ENCODE results near the gene FAM171A2.

FAM171A2 gene

DNA sequence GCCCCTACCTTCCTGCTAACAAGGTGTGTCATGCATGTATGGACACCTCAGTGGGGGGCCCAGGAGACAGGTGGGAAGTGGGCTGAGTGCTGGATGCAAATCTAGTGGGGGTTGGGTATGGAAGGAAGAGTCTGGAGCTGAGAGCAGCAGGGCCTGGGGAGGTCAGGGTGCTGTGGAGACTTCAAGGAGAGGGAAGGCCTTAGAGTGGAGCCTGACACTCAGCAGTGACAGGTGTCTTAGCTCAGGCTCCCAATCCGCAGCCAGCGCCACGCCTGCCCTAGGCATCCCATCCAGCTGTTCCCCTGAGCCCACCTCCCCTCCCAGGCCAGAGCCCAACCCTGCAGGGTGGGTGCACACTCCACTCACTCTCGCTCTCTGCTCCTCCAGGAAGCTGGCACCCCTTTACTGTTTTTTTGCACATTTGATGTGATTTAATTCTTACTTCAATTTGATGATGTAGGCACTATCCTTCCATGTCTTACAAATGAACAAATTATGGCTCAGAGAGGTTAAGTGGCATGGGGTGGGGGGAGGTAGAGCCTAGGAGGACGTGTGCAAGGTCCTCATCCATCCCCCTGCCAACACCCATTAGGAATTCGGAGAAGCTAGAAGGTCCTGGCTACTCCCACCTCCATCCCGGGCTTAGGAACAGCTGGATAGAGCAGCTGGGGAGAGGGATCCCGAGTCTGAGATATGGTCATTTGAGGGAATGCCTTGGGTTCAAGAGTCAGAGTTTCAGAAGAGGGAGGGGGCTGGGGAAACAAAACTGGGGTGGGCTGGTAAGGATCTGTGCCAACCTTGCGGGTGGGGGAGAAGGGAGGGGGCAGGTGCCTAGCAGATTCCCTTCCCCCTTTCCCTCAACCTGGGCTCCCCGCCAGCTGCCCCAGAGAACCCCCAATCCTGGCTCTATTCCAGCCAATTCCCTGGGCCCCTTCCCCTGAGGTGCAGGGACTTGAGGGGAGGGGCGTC lies 2.1 kb downstream of the FAM171A2 start:
- no peak for DNase-seq (ENCODE audit: low read depth in 2 of 2)

DNA sequence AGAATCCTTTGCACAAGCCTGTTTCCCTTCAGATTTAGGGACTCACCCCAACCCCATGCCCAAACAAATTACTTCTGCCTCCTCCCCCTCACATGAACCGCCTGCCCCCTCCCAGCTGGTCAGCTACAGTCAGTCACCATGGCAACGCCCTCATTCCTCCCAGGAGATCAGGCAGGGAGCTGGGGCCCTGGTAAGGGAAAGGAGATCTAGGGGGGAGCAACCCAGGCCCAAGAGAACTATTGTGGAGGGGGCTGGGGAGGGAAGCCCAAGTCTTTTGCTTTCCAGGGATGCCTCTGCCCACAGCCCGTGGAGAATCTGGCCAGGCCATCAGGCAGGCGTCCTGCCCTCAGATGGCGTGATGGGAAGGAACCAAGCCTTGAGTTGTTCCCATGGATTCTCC lies 2.8 kb downstream of the FAM171A2 start:
- no peak for DNase-seq (ENCODE audit: low read depth in 2 of 2)

DNA sequence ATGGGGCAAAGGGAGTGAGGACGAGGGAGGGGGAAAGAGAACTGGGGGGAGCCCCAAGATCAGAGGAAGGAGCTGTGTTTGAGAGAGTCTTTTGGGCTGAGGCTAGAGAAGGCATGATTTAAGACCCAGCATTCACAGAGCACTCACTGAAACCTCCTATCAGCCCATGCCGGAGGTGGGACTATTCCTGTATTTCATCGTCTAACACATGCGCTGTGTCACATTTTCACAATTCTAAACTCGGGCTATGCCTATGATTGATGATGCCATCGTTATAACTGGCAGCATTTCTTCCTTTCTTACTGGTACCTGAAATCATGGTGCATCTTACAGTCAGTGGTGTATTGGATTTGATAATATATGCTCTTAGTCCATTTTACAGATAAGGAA lies 3.5 kb downstream of the FAM171A2 start:
- DNase-seq (ENCODE audit: low read depth in 2 of 2): no peak

DNA sequence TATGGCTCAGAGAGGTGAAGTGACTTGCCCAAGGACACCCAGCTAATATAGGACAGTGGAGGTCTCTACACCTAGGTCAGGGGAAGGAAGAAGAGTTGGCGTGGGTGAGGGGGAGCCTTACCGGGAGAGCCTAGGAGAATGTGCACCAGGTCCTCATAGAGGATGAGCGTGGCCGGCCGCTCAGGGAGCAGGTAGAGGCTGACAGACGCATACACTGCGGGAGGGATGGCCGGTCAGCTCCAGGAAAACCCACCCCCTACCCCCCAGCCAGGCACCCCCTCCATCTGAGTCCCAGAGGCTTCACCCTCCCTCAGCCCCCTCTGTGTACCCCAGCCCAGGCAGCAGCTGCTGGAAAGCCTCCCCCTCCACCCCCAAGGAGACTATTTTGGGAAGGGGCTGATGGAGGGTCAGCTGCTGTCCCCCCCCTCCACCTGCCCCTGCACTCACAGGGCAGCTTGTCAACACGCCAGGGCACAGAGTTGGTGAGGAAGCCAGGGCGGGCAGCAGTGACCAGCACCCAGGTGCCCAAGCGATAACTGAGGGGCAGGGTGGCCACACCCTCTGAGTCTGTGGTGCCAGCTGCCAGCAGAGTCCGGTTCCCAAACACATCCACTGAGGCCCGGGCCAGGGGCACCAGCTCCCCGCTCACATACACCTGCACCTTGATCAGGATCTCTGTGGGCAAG lies 4.1 kb downstream of the FAM171A2 start:
- DNase-seq (ENCODE audit: low read depth in 2 of 2): no peak

DNA sequence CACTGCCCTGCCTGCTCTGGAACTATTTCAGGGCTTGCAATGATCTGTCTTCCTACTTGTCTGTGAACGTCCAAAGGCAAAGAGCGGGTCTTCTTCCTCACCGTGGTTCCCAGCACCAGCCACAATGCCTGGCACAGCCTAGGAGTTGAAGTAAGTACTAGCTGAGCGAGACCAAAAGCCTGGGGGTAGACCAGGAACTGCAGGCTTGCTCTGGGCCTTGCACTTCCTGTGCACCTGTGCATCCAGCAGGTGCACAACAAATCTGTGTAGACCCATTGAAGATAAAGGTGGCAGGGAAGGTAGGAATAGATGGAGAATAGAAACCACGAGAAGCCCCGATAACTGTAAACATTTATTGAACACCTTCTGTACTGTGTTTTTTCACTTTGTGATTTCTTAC lies 4.6 kb downstream of the FAM171A2 start:
- no peak for DNase-seq (ENCODE audit: low read depth in 2 of 2)

DNA sequence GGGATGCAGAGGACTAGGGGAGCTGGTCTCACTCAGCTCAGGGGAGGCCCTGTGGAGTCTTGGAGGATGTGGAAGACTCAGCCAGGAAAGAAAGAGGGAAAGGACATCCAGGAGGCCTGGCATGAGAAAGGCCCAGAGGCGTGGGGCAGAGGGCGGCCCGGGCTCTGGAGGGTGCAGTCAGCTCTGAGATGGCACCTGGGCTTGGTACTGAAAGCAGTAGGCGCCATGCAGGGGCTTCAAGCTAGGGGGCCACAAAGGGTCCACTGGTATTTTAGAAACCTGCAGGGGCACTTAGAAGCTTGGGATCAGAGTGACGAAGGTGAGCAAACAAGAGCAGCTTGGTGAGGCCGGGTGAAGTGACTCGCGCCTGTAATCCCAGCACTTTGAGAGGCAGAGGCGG lies 5.6 kb downstream of the FAM171A2 start:
- no peak for DNase-seq (ENCODE audit: low read depth in 2 of 2)

DNA sequence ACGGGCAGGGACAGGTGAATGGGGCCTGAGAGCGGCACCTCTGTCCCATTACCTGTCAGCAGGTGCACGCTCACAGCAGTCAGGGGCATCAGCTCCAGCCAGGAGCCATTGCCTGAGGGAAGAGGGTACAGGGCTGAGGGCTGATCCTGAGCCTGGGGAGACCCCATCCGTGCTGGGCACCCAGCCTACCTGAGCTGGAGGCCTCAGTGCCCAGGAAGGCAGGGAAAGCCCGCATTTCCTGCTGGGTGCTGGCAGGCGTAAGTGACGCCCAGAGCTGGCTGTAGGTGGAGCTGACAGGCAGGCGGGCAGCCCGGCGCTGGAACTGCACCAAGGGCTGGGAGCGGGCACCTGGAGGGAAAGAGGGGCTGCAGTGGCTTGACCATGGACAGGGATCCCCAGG lies 7.4 kb downstream of the FAM171A2 start:
- DNase-seq (ENCODE audit: low read depth in 2 of 2): no peak

DNA sequence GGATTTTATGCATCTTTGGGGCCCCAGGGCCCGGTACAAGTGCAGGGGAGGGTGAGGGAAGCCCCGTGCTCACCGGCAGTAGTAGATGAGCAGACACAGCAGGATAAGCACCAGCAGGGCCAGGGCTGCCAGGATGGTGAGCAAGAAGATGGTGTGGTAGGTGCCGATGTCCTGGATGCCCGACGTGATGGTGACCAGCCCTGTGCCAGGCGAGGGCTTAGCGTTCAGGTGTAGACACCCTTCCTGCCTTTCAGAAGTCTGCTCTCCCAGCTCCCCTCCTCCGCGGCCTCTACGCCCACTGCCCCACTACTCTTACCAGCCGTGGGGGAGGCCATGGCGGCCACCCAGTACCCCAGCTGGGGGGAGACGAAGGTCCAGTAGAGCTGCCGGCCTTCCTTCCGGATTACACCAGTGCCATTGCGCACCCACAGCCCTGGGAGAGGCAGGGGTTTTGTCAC lies 8.0 kb downstream of the FAM171A2 start:
- DNase-seq (ENCODE audit: low read depth in 2 of 2): no peak

DNA sequence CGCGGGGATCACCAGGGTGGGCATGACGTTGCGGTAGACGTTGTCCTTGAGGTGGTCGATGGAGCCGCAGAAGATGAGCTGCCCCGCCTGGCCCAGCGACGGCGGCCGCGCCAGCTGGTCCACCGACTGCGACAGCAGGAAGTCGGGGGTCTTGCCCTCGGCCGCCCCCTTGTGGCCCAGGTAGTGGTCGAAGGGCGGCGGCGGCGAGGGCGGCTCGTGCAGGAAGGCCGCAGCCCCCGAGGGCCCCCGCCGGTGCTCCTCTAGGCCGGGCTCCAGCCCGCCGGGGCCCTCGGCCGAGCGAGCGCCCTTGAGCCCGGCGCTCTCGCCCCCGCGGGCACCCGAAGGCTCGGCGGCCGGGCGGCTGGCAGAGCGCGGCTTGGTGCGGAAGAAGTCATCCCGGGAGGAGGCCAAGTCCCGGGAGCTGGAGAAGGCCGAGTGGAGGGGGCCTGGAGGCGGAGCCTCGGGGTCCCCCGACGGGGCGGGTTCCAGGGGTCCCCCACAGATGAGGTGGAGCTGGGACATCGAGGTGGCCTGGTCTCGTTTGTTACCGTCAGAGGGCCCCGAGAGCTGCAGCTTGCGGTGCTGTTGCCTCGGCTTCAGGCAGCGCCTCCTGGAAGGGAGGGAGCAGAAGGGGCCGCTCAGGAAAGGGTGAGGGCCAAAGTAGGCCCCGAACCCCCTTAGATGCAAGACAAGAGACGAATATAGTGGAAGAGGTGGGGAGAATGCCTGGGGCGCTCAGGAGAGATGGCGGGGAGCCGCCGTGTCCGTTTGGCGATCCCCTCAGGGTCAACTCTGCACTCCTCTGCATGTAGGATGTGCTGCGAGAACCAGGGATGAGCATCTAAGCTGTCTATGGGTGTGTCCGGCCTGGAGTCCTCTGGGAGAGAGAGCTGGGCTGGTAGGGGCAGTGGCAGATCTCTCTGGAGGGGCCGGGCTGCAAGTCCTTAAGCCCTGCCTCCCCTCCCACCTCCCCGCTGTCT lies 8.8 kb downstream of the FAM171A2 start:
- DNase-seq (ENCODE audit: low read depth in 2 of 2): peak in 1 of 2 donors; percentile 40

DNA sequence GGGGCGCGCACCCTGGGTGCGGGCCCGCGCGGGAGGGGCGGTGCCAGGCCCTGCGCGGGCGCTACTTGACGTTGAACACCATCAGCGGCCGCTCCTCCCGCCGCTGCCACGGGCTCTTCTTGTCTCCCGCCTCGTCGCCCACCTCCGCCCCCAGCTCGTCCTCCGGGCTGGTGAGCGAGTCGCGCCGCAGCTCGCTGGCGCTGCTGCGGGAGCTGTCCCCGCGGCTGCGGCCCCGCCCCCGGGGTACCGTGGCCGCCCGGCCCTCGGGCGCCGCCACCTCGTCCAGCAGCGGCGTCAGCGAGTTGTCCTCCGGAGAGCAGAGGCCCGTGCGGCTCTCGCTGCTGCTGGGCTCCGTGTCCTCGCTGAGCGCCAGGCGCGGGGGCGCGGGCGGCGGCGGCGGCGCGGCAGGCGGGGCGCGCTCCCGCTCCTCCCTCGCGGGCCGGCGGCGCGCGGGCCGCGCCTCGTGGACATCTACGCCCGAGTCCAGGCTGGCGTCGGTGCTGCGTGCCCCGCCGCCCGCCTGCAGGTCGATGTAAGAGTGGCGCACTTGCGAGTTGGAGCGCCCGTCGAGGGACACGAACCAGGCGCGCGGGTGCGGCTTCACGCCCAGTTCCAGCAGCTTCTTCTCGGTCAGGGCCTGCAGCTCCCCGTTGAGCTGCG lies 9.9 kb downstream of the FAM171A2 start:
- no peak for DNase-seq (ENCODE audit: low read depth in 2 of 2)

DNA sequence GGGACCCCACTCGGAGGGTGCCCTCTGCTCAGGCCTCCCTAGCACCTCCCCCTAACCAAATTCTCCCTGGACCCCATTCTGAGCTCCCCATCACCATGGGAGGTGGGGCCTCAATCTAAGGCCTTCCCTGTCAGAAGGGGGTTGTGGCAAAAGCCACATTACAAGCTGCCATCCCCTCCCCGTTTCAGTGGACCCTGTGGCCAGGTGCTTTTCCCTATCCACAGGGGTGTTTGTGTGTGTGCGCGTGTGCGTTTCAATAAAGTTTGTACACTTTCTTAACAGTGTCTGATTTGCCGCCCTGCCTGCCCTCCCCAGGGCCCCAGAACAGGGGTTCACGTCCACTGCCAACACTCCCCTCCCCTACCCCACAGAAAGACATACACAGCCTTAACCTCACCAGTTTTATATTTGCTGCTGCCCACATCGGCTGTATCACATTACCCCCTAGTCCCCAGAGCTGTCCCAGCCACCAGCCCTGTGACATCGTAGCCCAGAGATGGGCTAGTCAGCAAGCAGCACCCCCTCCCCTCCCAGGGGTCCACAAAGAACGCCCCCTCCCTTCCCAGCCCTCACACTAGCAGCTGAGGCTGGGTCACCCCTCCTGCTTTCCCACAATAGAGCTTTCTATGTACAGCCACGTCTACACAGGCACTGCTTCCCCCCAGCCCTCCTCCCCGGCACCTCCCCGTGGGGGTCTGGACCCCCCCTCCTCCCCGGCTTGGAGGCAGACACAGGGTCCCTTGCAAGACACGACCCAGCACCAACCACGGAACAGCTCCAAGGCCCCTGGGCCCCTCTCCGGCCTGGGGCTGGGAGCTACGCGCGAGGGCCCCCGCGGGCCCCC lies 10.6 kb downstream of the FAM171A2 start:
- no peak for DNase-seq (ENCODE audit: low read depth in 2 of 2)

DNA sequence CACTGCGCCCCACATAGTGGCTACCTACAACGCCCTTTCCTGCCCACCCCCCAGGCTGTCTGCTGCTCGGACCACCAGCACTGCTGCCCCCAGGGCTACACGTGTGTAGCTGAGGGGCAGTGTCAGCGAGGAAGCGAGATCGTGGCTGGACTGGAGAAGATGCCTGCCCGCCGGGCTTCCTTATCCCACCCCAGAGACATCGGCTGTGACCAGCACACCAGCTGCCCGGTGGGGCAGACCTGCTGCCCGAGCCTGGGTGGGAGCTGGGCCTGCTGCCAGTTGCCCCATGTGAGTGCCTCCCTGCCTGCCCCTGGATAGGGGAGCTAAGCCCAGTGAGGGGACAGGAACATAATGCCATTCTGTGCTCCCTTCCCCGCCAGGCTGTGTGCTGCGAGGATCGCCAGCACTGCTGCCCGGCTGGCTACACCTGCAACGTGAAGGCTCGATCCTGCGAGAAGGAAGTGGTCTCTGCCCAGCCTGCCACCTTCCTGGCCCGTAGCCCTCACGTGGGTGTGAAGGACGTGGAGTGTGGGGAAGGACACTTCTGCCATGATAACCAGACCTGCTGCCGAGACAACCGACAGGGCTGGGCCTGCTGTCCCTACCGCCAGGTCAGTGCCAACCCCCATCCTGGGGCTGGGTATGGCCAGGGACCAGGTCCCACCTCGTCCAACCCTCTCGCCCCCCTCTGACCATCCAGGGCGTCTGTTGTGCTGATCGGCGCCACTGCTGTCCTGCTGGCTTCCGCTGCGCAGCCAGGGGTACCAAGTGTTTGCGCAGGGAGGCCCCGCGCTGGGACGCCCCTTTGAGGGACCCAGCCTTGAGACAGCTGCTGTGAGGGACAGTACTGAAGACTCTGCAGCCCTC lies 11.5 kb downstream of the FAM171A2 start:
- no peak for DNase-seq (ENCODE audit: low read depth in 2 of 2)

DNA sequence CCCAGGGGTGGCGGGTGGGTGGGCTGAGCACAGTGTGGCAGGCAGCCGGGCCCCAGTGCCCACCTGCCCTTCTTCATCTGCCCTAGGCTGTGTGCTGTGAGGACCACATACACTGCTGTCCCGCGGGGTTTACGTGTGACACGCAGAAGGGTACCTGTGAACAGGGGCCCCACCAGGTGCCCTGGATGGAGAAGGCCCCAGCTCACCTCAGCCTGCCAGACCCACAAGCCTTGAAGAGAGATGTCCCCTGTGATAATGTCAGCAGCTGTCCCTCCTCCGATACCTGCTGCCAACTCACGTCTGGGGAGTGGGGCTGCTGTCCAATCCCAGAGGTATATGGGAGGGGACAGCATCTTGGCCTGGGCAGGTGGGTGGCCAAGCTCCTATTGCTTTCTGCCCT lies 12.2 kb downstream of the FAM171A2 start:
- DNase-seq (ENCODE audit: low read depth in 2 of 2): no peak

DNA sequence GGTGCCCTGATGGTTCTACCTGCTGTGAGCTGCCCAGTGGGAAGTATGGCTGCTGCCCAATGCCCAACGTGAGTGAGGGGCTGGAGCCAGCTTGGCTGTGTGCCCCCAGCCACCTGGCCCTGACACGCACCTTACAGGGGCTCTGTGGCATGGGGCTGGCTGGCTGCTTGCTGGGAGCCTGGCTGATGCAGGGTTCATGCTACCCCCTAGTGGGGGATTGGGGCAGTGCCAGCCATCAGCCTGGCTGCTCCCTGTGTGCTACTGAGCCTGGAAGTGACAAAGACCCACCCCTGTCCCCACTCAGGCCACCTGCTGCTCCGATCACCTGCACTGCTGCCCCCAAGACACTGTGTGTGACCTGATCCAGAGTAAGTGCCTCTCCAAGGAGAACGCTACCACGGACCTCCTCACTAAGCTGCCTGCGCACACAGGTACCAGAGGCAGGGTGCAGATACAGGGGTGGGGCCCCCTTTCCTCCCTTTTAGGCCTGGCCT lies 12.9 kb downstream of the FAM171A2 start:
- peak in 1 of 2 donors; percentile 58 for DNase-seq (ENCODE audit: low read depth in 2 of 2)

DNA sequence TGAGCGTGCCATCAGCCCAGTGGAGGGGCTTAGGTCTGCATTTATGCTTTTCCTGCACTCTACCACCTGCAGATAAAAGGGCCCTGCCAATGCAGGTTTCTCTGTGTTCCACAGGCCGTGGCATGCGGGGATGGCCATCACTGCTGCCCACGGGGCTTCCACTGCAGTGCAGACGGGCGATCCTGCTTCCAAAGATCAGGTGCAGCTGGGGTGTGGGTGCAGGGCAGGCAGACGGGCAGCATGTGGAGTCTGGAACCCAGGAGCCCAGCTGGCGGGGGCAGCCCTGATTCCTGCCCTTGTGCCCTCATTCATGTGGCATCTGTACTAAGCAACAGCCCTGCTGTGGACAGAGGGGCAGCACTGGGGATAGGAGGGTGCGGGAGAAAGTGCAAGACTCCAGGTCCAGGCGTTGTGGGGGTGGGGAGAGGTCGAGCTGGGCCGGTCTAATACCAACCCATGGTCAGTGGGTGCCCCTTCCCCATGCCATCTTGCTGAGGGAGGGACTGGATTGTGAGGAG lies 14.0 kb downstream of the FAM171A2 start:
- DNase-seq (ENCODE audit: low read depth in 2 of 2): no peak

DNA sequence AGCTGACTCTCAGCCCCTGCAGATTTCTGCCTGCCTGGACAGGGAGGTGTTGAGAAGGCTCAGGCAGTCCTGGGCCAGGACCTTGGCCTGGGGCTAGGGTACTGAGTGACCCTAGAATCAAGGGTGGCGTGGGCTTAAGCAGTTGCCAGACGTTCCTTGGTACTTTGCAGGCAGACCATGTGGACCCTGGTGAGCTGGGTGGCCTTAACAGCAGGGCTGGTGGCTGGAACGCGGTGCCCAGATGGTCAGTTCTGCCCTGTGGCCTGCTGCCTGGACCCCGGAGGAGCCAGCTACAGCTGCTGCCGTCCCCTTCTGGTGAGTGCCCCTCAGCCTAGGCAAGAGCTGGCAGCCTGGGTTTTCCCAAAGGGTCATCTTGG lies 14.7 kb downstream of the FAM171A2 start:
- DNase-seq (ENCODE audit: low read depth in 2 of 2): no peak

DNA sequence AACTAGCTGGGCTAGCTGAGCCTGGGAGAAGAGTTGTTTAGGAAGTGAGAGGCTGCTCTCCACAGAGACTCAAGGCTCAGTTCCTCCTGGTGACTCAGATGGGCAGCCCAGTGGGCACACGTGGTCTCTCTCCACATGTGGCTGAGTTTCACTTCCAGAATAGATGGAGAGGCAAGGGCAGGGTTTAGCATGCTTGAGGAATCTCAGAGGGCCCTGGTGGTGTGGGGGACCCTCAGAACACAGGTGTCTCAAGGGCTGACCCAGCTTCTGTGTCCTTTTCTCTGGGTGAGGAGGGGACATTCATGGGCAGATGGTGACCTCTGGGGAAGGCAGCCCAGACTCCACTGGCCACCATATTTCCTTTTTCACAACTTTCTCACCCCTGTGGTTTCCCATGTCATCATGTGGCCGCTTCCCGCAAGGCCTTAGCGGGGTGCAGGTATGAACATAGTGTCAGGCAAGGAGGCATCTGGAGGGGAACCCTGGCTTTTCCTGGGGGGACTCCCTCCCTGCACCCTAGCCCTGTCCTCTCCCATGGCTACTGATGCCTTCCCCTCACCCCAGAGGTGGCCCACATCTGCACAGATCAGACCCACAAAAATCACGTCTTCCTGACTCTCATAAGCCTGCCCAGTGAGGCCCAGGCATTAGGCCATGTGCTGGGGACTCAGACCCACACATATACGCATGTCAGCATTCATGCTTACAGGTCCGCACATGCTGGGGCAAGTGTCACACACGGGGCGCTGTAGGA lies 15.2 kb downstream of the FAM171A2 start:
- no peak for DNase-seq (ENCODE audit: low read depth in 2 of 2)
